Effector memory CD4-positive, alpha-beta T cell (primary cell): ENCODE results near the gene SLC49A4.

Experiments
- DNase-seq, 3 donors: peaks; one replicate each; pipeline ENCODE4 v3.0.0-alpha.2; 2020
- H3K27ac ChIP-seq: 2 replicates; pipeline ENCODE4 v1.7.0; 2013; ENCODE audit warnings: mild to moderate bottlenecking, low read length, moderate library complexity; ENCODE audit not compliant: insufficient read depth, poor library complexity, severe bottlenecking
- H3K27me3 ChIP-seq: replicated peaks from 2 replicates; pipeline ENCODE4 v1.7.0; 2013; ENCODE audit warnings: mild to moderate bottlenecking, low read length; ENCODE audit not compliant: insufficient read depth, control insufficient read depth, poor library complexity, severe bottlenecking
- H3K36me3 ChIP-seq: 2 replicates; pipeline ENCODE4 v1.7.0; 2013; ENCODE audit warnings: mild to moderate bottlenecking, low read length, moderate library complexity; ENCODE audit not compliant: control insufficient read depth, insufficient read depth
- H3K4me1 ChIP-seq: 2 replicates; pipeline ENCODE4 v1.7.0; 2013; ENCODE audit warnings: low read length, mild to moderate bottlenecking; ENCODE audit not compliant: control insufficient read depth, insufficient read depth, poor library complexity, severe bottlenecking
- H3K4me3 ChIP-seq: 2 replicates; pipeline ENCODE4 v1.7.0; 2013; ENCODE audit warnings: low read length, low read depth, mild to moderate bottlenecking; ENCODE audit not compliant: insufficient read depth, poor library complexity, severe bottlenecking
- H3K9me3 ChIP-seq: 2 replicates; pipeline ENCODE4 v1.7.0; 2013; ENCODE audit warnings: mild to moderate bottlenecking, low read length, moderate library complexity; ENCODE audit not compliant: control insufficient read depth

SLC49A4 gene

DNA sequence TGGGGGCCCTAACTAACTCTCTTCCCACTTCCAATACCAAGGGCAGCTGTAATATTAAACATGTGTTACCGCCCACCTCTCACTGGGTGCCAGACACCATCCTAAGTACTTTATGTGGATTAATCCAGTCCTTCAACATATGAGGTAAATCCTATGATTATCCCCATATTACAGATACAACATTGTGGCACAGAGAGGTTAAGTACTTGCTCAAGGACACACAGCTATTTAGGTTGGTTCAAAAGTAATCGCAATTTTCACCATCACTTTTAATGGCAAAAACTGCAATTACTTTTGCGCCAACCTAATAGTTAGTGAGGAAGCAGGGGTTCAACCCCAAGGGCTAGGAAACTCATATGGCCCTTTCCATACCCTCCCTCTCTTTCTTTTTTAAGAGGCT, 131.9 kb downstream of the SLC49A4 start:
- Histone ChIP-seq H3K4me3 (no peak overlapping the region), H3K27me3 (peaks cover 7% of the 10 kb centered on the region), H3K27ac (no peak overlapping the region), H3K9me3 (no peaks in the 10 kb centered on the region), H3K36me3 (no peaks in the 10 kb centered on the region), H3K4me1 (peaks cover 4% of the 10 kb centered on the region)
- no peak for DNase-seq

DNA sequence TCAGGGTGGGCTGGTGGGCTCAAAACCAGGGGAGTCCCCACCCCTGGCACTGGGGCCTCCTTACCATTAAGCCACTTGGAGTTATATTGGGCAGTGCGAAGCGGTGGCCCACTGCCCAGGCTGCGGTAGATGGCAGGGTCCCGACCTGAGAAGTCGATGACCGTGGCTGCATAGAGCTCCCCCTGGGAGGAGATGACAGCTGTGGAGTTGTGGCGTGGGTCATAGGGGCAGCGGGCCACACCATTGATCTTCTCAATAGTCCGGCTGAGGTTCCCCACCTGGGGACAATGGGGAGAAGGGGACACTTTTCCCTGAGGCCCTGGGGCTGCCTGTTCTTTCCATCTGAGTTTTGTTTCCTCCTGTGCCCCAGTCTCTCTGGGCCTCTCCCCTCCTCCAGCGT, 132.9 kb downstream of the SLC49A4 start:
- no peak overlapping the region for H3K27ac ChIP-seq
- H3K36me3 ChIP-seq = no peaks in the 10 kb centered on the region
- H3K27me3 ChIP-seq = peaks cover 7% of the 10 kb centered on the region
- no peaks in the 10 kb centered on the region for H3K4me1 ChIP-seq
- DNase-seq = no peak
- H3K9me3 ChIP-seq = no peaks in the 10 kb centered on the region
- H3K4me3 ChIP-seq = no peak overlapping the region

DNA sequence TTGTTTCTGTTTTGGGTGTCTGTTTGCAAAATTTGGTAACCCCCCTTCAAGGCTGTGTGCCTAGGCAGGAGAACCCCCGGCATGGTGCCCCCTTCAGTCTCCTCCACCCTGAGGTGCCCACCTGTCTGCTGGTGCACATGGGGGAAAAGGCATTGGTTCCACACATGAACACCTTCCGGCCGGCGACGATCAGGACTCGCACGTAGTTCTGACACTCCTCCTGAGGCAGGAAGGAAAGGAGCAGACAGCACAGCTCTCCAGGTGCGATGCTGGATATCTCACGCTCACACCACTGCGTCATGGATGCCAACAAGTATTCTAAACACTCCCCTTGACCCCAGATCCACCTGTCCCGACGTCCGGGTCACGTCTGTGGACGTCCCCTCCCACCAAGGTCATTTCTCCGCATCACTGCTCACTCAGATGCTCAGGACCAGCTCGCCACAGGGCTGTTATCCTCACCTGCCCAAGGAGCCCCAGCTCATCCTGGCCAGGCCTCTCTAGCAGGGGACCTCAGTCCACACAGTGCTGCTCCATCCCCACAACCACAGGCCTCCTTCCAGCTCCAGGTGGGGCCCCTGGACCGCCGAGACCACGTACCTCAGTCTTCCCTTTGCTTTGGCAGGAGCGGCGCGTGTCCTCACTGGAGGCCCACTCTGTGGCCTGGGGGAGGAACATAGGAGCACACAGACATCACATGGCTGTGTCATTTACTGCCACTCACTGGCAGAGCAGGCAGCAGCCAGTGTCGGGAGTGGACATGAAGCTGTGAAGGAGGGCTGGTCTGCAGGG, 133.7 kb downstream of the SLC49A4 start:
- Histone ChIP-seq H3K4me1 (no peaks in the 10 kb centered on the region), H3K9me3 (no peaks in the 10 kb centered on the region), H3K27me3 (peaks cover 2% of the 10 kb centered on the region), H3K36me3 (no peaks in the 10 kb centered on the region), H3K4me3 (no peak overlapping the region), H3K27ac (no peak overlapping the region)
- DNase-seq = no peak

DNA sequence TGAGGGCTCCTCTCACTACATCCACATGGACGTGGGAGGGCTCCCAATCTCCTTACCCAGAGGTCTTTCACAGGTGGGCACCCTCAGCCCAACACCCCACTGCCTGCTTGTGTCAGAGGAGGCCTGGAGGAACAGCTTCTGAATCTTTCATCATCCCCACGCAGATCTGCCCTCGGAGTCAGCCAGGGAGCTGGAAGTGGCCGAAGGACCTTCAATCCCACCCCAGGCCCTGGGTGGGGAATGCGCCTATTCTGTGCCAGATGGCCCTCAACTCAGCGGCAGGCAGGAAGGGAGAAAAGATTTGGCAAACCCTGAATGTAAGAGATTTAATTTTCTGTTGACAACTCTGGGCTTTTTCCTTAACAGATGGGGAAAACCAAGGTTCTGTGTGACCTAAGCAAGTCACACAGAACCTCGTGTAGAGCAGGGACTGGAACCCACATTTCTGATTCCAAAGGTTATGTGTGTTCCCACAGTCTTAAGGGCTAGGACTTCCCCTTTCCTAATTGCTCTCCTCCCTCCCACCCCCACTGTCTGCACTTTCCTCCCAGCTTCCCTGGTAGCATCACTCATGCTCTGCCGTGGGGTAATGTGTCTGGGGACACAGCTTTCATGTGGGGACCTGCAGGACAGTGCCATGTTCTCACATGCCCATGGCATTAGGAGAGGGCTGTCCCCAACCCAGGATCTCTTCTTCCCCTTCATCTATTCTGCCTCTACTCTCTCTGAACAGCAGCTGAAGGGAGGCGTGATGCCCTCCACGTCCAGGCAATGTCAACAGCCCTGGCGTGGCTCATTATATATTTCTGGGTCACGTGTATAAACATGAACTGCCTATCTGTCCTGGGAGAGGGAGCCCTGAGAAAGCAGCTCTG, 134.6 kb downstream of the SLC49A4 start:
- Histone ChIP-seq H3K36me3 (no peaks in the 10 kb centered on the region), H3K27me3 (no peaks in the 10 kb centered on the region), H3K27ac (no peak overlapping the region), H3K4me3 (no peak overlapping the region), H3K4me1 (no peaks in the 10 kb centered on the region), H3K9me3 (no peaks in the 10 kb centered on the region)
- DNase-seq = no peak

DNA sequence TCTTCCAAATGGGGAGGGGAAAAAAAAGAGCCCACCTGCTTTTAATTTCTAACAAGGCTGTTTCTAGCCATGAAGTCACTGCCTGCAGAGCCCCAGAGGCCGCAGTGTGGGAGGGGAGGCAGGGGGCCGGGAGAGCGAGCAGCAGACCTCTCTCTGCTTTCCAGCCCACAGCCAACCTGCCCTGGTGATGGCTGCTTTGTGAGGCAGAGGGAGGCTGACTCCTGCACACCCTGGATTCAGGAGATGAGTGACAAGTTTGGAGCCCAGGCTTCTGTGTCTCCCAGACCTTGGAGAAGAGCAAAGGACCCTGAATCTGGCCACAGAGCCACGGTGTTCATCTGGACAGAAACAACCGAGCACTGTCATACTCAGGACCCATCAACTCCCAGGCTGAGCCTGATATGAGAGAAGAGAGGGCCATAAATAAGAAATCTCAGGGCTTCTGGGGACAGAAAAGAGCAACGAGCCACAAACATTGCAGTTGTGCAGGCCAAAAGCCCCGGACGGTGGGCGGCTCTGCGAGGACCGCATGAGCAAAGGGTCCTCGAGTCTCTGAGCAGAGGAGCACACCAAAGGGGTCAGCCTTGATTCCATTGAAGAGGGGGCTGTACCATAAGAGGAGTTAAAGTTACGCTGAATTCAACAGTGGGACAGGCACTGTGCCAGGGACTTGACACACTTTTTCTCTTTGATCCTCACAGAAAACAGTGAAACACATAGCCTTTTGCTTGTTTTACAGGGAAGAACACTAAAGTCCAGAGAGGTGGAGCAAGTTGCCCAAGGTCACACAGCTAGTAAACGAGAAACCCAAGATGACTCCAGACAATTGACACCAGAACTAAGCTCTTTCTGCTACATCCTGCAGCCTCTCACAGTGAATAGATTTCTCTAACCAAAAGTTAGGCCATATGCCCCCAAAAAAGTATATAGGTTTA, 135.5 kb downstream of the SLC49A4 start:
- Histone ChIP-seq H3K9me3 (no peaks in the 10 kb centered on the region), H3K36me3 (no peaks in the 10 kb centered on the region), H3K27me3 (no peaks in the 10 kb centered on the region), H3K4me3 (no peak overlapping the region), H3K27ac (no peak overlapping the region), H3K4me1 (no peaks in the 10 kb centered on the region)
- DNase-seq = no peak
